Left ventricle myocardium inferior (tissue), 1 donor: ENCODE data around the gene CAV1. TPM values are rescaled to one million over a fixed set of nuclear protein-coding genes. Genes with fewer than 3 reads are reported as not detected.

Experiments
- DNase-seq: peaks from one replicate; pipeline ENCODE4 v3.0.0-alpha.2; 2020
- H3K27ac ChIP-seq: fragments of 200-600 bp; replicated peaks from 2 replicates; pipeline ENCODE4 v1.8.0; 2021
- H3K27me3 ChIP-seq: fragments of 200-600 bp; 2 replicates; pipeline ENCODE4 v1.8.0; 2021; ENCODE audit warnings: low read depth
- H3K36me3 ChIP-seq: fragments of 200-600 bp; 2 replicates; pipeline ENCODE4 v1.8.0; 2021
- H3K4me1 ChIP-seq: fragments of 200-600 bp; 2 replicates; pipeline ENCODE4 v1.8.0; 2021
- H3K4me3 ChIP-seq: fragments of 200-600 bp; 2 replicates; pipeline ENCODE4 v1.8.0; 2021; ENCODE audit warnings: mild to moderate bottlenecking, moderate library complexity
- H3K9me3 ChIP-seq: fragments of 200-600 bp; replicated peaks from 2 replicates; pipeline ENCODE4 v1.8.0; 2021
- intact Hi-C: fragments of 100-400 bp; cut with micrococcal nuclease; formaldehyde crosslinking; loops from one replicate; pipeline ENCODE4 v1.11.0; 2022
- total RNA-seq: library from RNA; stranded (reverse); fragmentation: NEBNext Ultra II Directional; extraction: Animal tissue kit (Norgen Biotek cat#: 25700); gene quantifications from one replicate; pipeline ENCODE4 v1.2.1, GENCODE V29; 2021
- TF ChIP-seq, protein P1 (sequence below): fragments of 200-600 bp; IDR thresholded peaks from 2 replicates; pipeline ENCODE4 v1.8.0; 2021; ENCODE audit warnings: antibody characterized with exemption, mild to moderate bottlenecking, borderline replicate concordance
- donor health status: DM: no; HTN: yes; CAD: no; lungs with severe emphysema.

Gene CAV1
- total RNA-seq, 1 donor from 2014 or later = 266 TPM

DNA sequence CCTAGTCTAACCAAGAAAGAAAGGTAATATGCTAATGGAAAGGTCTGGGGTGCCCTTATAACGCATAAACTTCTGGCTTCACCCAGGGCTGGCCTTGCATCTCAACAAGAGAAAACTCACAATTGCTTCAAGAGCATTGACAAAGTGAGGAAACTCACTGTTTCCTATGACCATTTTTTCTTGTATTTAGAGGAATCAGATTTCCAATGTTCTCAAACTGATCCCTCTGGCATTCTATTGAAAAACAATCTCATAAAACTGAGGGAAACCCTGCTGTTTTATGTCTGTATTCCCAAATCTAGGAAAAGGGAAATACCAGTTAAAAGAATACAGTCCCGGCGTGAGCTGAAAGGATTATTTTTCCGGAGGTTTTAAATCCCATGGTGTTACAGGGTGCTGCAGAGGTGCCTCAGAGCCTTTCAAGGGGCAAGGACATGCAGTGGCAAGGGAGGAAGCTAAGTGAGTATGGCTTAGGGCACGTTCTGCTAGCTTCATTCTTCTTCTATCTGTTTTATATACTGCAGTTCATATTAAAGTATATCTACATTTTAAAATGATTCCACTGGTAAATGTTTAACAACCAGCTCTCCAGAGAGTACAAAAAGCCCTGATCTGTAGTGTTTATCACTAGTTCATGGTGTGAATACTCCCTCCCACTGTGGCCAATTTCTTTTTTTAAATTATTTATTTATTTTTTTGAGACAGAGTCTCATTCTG is 68.7 kb downstream of the CAV1 start:
- Histone ChIP-seq H3K4me3 (no peak overlapping the region), H3K27ac (no peak overlapping the region), H3K4me1 (peaks cover 24% of the 10 kb centered on the region), H3K36me3 (no peaks in the 10 kb centered on the region), H3K9me3 (no peaks in the 10 kb centered on the region), H3K27me3 (no peaks in the 10 kb centered on the region)
- TF ChIP-seq, protein P1, sequence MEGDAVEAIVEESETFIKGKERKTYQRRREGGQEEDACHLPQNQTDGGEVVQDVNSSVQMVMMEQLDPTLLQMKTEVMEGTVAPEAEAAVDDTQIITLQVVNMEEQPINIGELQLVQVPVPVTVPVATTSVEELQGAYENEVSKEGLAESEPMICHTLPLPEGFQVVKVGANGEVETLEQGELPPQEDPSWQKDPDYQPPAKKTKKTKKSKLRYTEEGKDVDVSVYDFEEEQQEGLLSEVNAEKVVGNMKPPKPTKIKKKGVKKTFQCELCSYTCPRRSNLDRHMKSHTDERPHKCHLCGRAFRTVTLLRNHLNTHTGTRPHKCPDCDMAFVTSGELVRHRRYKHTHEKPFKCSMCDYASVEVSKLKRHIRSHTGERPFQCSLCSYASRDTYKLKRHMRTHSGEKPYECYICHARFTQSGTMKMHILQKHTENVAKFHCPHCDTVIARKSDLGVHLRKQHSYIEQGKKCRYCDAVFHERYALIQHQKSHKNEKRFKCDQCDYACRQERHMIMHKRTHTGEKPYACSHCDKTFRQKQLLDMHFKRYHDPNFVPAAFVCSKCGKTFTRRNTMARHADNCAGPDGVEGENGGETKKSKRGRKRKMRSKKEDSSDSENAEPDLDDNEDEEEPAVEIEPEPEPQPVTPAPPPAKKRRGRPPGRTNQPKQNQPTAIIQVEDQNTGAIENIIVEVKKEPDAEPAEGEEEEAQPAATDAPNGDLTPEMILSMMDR = no peak
- intact Hi-C loops = loop anchor here (2.0 to 5.0 kb wide), 2 partner anchors 215 to 421 kb away; no protein-coding TSS in a partner anchor
- no peak for DNase-seq

DNA sequence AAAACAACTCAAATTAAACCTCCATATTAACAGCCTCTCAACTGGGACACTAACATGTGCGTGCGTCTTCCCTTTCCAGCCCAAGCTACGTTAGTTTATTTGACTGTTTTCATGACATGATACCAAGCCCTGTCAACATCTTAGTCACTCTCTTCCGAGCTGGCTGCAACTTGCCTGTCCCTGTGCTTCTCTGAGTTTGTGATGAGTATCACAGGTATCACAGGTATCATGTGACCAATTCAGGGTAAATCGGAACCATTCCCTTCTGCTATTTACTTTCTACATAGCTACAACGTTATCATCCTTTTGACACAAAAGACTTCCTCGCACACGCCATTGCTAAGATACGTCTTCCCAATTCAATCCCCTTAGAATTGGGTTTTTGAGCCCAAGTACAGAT is 70.2 kb downstream of the CAV1 start:
- Histone ChIP-seq H3K4me1 (peaks cover 20% of the 10 kb centered on the region), H3K4me3 (no peak overlapping the region)
- intact Hi-C loops = no loop called here

DNA sequence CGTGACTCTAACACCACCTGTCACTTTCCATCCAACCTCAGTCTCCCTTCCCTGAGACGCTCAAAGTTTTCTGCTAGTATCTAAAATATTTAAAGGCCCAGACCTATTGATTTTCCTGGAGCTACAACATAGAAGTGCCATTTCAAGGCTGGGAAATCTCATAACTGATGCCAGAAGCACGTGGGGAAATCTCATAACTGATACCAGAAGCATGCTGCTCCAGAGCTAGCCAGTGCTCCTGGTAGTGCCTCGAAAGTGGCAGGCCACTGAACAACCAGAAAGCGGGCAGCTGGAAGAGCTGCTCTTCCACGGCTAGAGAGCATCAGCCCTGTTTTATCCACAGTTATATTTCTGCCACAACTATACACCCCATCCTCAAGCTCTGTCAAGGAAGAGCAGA is 72.5 kb downstream of the CAV1 start:
- no peaks in the 10 kb centered on the region for H3K36me3 ChIP-seq

More for the DNA sequence above, 70.2 kb downstream of the CAV1 start:
- TF ChIP-seq, protein P1 = no peak
- Histone ChIP-seq H3K9me3 (no peaks in the 10 kb centered on the region), H3K27ac (no peak overlapping the region), H3K27me3 (no peaks in the 10 kb centered on the region), H3K36me3 (no peaks in the 10 kb centered on the region)
- no peak for DNase-seq

DNA sequence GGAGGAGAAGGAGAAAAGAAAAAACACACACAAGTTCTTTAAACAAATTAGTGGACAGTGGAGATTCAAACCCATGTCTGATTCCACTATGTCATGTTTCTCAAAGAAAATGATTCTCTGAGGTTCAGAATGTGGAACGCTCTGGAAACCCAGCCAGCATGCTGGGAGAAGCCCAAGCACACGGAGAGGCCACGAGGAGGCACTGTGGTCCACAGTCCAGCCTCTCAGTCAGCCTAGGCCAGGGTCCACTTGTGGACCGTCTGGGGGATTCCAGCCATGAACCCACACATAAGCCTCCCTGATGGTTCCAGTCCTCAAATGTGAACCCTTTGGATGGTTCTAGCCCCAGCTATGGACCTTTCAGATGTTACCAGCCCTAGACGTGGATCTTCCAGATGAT is 73.4 kb downstream of the CAV1 start:
- Histone ChIP-seq H3K9me3 (no peaks in the 10 kb centered on the region), H3K27me3 (no peaks in the 10 kb centered on the region), H3K36me3 (no peaks in the 10 kb centered on the region), H3K4me3 (no peak overlapping the region), H3K27ac (no peak overlapping the region), H3K4me1 (no peaks in the 10 kb centered on the region)
- intact Hi-C loops = no loop called here
- no peak for DNase-seq
- TF ChIP-seq, protein P1 = peak; percentile 44

More for the DNA sequence above, 72.5 kb downstream of the CAV1 start:
- TF ChIP-seq, protein P1 = no peak
- H3K9me3 ChIP-seq = no peaks in the 10 kb centered on the region
- intact Hi-C loops = no loop called here
- H3K4me3 ChIP-seq = no peak overlapping the region
- no peak for DNase-seq
- no peak overlapping the region for H3K27ac ChIP-seq
- no peaks in the 10 kb centered on the region for H3K27me3 ChIP-seq
- H3K4me1 ChIP-seq = peaks cover 7% of the 10 kb centered on the region

DNA sequence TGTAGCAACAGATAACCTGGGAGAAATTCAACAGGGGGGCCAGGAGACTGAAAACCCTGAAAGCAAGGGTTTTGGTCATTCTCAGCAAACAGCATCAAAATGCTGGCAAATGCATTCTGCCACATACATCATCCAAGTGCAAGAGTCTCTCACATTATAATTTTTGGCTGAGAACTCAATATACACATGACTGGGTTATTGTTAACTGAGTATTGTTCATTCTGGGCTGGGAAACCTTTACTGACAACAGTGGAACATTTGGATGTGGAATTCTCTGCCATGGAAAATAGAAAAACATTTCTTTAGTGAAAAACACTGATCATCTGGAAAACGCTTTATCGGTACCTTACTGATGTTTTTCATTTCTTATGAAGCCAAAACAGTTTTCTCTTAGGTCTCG is 74.0 kb downstream of the CAV1 start:
- Histone ChIP-seq H3K27ac (no peak overlapping the region), H3K36me3 (no peaks in the 10 kb centered on the region), H3K9me3 (no peaks in the 10 kb centered on the region), H3K27me3 (no peaks in the 10 kb centered on the region), H3K4me3 (no peak overlapping the region), H3K4me1 (no peaks in the 10 kb centered on the region)
- TF ChIP-seq, protein P1 = no peak
- intact Hi-C loops = no loop called here
- DNase-seq = no peak
